IPS DF 4.7 (cell line): Measurements from ENCODE around the gene ANXA11.
"Not testable (repeated sequence)": the region's sequence is repeated elsewhere in the genome, so short reads cannot be mapped to it uniquely, and the experiment has no call there.

Experiments used
- DNase-seq: peaks from one replicate; pipeline ENCODE4 v3.0.0-alpha.2; 2013; ENCODE audit warnings: low spot score; ENCODE audit errors: extremely low read depth

The ANXA11 gene

GRCh38 chr10:80146918-80147317 lies 58.4 kb downstream of the ANXA11 start:
- DNase-seq: no peak

- not testable (repeated sequence) for DNase-seq
Measured at GRCh38 chr10:80145406-80146308, 59.7 kb downstream of the ANXA11 start.

- DNase-seq: no peak
Measured at GRCh38 chr10:80144696-80145131, 60.6 kb downstream of the ANXA11 start.

GRCh38 chr10:80144067-80144695 lies 61.2 kb downstream of the ANXA11 start:
- DNase-seq: no peak

GRCh38 chr10:80141696-80142460 lies 63.5 kb downstream of the ANXA11 start:
- no peak for DNase-seq

GRCh38 chr10:80140251-80140650 lies 65.1 kb downstream of the ANXA11 start:
- DNase-seq: no peak

- no peak for DNase-seq
Measured at GRCh38 chr10:80139265-80139664, 66.1 kb downstream of the ANXA11 start.

- DNase-seq: no peak
Measured at GRCh38 chr10:80137920-80138319, 67.4 kb downstream of the ANXA11 start.

- DNase-seq: no peak
Measured at GRCh38 chr10:80137031-80137862, 68.1 kb downstream of the ANXA11 start.

GRCh38 chr10:80136134-80136571 lies 69.2 kb downstream of the ANXA11 start:
- DNase-seq: no peak

- not testable (repeated sequence) for DNase-seq
Measured at GRCh38 chr10:80133687-80134086, 71.7 kb downstream of the ANXA11 start.

- DNase-seq: no peak
Measured at GRCh38 chr10:80133206-80133605, 72.1 kb downstream of the ANXA11 start.

GRCh38 chr10:80132299-80133139 lies 72.8 kb downstream of the ANXA11 start, which contains the start of gene PLAC9:
PLAC9 (plus strand) TSS chr10:80132730; CDS start chr10:80132763, 33 bp downstream.
- no peak for DNase-seq

- DNase-seq: no peak
Measured at GRCh38 chr10:80131499-80131901, 73.8 kb downstream of the ANXA11 start.

GRCh38 chr10:80126876-80127275 lies 78.5 kb downstream of the ANXA11 start:
- no peak for DNase-seq

- no peak for DNase-seq
Measured at GRCh38 chr10:80122746-80123145, 82.6 kb downstream of the ANXA11 start.

GRCh38 chr10:80122110-80122710 lies 83.1 kb downstream of the ANXA11 start:
- DNase-seq: no peak

- no peak for DNase-seq
Measured at GRCh38 chr10:80118669-80119068, 86.7 kb downstream of the ANXA11 start.

GRCh38 chr10:80110986-80111385 lies 94.4 kb downstream of the ANXA11 start:
- no peak for DNase-seq
